K562 (cell line): ENCODE results near the gene MADCAM1. TPM values are rescaled to one million over a fixed set of nuclear protein-coding genes. Genes with fewer than 3 reads are reported as not detected.

Experiments used
- ARHGAP35 ChIP-seq: fragments of 450-650 bp; IDR thresholded peaks from 2 replicates; pipeline ENCODE4 v1.6.1; 2018; ENCODE audit not compliant: partially characterized antibody
- ATF4 ChIP-seq: fragments of 450-650 bp; formaldehyde crosslinking; IDR thresholded peaks from 2 replicates; pipeline ENCODE4 v1.4.0; 2022; ENCODE audit warnings: mild to moderate bottlenecking, moderate library complexity
- DDX20 ChIP-seq: fragments of 450-650 bp; IDR thresholded peaks from 2 replicates; pipeline ENCODE4 v1.6.1; 2016; ENCODE audit warnings: missing genetic modification characterization, low read depth, mild to moderate bottlenecking, missing compliant biosample characterization, moderate library complexity
- HNRNPK ChIP-seq: fragments of 200-400 bp; formaldehyde crosslinking; IDR thresholded peaks from one replicate; pipeline ENCODE4 v1.6.1; 2018; ENCODE audit warnings: mild to moderate bottlenecking, low read depth, low read length; ENCODE audit not compliant: poor library complexity, severe bottlenecking
- HNRNPUL1 ChIP-seq: fragments of 200-400 bp; formaldehyde crosslinking; IDR thresholded peaks from 2 replicates; pipeline ENCODE4 v1.6.1; 2017; ENCODE audit warnings: low read length
- KLF1 ChIP-seq: fragments of 450-650 bp; IDR thresholded peaks from 2 replicates; pipeline ENCODE4 v1.6.1; 2016; ENCODE audit warnings: missing genetic modification characterization, missing compliant biosample characterization
- MTA3 ChIP-seq: fragments of 450-650 bp; formaldehyde crosslinking; IDR thresholded peaks from 2 replicates; pipeline ENCODE4 v1.6.1; 2017; ENCODE audit warnings: mild to moderate bottlenecking, borderline replicate concordance
- NCOA1 ChIP-seq: fragments of 450-650 bp; IDR thresholded peaks from 2 replicates; pipeline ENCODE4 v1.6.1; 2016; ENCODE audit warnings: low read depth
- NCOR1 ChIP-seq: fragments of 450-650 bp; IDR thresholded peaks from 2 replicates; pipeline ENCODE4 v1.6.1; 2016; ENCODE audit warnings: mild to moderate bottlenecking, moderate library complexity
- POLR2B ChIP-seq: fragments of 450-650 bp; IDR thresholded peaks from 2 replicates; pipeline ENCODE4 v1.6.1; 2018; ENCODE audit warnings: low read depth; ENCODE audit not compliant: partially characterized antibody
- SP1 ChIP-seq: sonication (generic); formaldehyde crosslinking; IDR thresholded peaks from 2 replicates; pipeline ENCODE4 v1.8.1; 2022; ENCODE audit warnings: mild to moderate bottlenecking, missing genetic modification reagents
- ZNF41 ChIP-seq: fragments of 250-450 bp; sonication (Bioruptor Pico); conservative IDR thresholded peaks from 2 replicates; pipeline ENCODE4 v1.4.0; 2020; ENCODE audit warnings: mild to moderate bottlenecking
- polyA plus RNA-seq, 8 experiments: library from polyadenylated mRNA; depleted of rRNA in 4 of 8; stranded (reverse) in 5 of 8; unstranded in 3 of 8; fragments of >200 nt; fragmentation: Nextera tagmentation in 2 of 8; fragmentation: Illumina TruSeq in 1 of 8; extraction: Ambion mirVana in 2 of 8; extraction: Trizol in 1 of 8; gene quantifications; 2 replicates each; pipeline versions ENCODE4 v1.2.1 to v1.2.3, GENCODE V29; 2011 to 2014; ENCODE audit warnings: inconsistent platforms in 1 of 8, missing spikeins in 1 of 8
- total RNA-seq, 7 experiments: library from RNA; depleted of rRNA in 6 of 7; stranded (reverse); fragments of >200 nt in 6 of 7; fragmentation: Illumina TruSeq in 2 of 7; extraction: Trizol in 2 of 7; gene quantifications; 2 replicates each; pipeline versions ENCODE4 v1.2.1 to v1.2.3, GENCODE V29; 2011 to 2021; ENCODE audit warnings: low replicate concordance in 1 of 7
- TF ChIP-seq, protein P1 (sequence below): fragments of 450-650 bp; IDR thresholded peaks from 2 replicates; pipeline ENCODE4 v1.6.1; 2016; ENCODE audit warnings: mild to moderate bottlenecking, moderate library complexity
- TF ChIP-seq, protein P2 (sequence below): fragments of 450-650 bp; formaldehyde crosslinking; IDR thresholded peaks from 2 replicates; pipeline ENCODE4 v1.4.0; 2022; ENCODE audit warnings: missing genetic modification characterization

MADCAM1 gene
- total and polyA plus RNA-seq, 9 of the 15 experiments (the other 6 are each of a cell fraction or from before 2014, with no cell fraction given) = 0.09 to 0.36 (median 0.09) TPM; not detected in 6

- TF ChIP-seq, protein P1, sequence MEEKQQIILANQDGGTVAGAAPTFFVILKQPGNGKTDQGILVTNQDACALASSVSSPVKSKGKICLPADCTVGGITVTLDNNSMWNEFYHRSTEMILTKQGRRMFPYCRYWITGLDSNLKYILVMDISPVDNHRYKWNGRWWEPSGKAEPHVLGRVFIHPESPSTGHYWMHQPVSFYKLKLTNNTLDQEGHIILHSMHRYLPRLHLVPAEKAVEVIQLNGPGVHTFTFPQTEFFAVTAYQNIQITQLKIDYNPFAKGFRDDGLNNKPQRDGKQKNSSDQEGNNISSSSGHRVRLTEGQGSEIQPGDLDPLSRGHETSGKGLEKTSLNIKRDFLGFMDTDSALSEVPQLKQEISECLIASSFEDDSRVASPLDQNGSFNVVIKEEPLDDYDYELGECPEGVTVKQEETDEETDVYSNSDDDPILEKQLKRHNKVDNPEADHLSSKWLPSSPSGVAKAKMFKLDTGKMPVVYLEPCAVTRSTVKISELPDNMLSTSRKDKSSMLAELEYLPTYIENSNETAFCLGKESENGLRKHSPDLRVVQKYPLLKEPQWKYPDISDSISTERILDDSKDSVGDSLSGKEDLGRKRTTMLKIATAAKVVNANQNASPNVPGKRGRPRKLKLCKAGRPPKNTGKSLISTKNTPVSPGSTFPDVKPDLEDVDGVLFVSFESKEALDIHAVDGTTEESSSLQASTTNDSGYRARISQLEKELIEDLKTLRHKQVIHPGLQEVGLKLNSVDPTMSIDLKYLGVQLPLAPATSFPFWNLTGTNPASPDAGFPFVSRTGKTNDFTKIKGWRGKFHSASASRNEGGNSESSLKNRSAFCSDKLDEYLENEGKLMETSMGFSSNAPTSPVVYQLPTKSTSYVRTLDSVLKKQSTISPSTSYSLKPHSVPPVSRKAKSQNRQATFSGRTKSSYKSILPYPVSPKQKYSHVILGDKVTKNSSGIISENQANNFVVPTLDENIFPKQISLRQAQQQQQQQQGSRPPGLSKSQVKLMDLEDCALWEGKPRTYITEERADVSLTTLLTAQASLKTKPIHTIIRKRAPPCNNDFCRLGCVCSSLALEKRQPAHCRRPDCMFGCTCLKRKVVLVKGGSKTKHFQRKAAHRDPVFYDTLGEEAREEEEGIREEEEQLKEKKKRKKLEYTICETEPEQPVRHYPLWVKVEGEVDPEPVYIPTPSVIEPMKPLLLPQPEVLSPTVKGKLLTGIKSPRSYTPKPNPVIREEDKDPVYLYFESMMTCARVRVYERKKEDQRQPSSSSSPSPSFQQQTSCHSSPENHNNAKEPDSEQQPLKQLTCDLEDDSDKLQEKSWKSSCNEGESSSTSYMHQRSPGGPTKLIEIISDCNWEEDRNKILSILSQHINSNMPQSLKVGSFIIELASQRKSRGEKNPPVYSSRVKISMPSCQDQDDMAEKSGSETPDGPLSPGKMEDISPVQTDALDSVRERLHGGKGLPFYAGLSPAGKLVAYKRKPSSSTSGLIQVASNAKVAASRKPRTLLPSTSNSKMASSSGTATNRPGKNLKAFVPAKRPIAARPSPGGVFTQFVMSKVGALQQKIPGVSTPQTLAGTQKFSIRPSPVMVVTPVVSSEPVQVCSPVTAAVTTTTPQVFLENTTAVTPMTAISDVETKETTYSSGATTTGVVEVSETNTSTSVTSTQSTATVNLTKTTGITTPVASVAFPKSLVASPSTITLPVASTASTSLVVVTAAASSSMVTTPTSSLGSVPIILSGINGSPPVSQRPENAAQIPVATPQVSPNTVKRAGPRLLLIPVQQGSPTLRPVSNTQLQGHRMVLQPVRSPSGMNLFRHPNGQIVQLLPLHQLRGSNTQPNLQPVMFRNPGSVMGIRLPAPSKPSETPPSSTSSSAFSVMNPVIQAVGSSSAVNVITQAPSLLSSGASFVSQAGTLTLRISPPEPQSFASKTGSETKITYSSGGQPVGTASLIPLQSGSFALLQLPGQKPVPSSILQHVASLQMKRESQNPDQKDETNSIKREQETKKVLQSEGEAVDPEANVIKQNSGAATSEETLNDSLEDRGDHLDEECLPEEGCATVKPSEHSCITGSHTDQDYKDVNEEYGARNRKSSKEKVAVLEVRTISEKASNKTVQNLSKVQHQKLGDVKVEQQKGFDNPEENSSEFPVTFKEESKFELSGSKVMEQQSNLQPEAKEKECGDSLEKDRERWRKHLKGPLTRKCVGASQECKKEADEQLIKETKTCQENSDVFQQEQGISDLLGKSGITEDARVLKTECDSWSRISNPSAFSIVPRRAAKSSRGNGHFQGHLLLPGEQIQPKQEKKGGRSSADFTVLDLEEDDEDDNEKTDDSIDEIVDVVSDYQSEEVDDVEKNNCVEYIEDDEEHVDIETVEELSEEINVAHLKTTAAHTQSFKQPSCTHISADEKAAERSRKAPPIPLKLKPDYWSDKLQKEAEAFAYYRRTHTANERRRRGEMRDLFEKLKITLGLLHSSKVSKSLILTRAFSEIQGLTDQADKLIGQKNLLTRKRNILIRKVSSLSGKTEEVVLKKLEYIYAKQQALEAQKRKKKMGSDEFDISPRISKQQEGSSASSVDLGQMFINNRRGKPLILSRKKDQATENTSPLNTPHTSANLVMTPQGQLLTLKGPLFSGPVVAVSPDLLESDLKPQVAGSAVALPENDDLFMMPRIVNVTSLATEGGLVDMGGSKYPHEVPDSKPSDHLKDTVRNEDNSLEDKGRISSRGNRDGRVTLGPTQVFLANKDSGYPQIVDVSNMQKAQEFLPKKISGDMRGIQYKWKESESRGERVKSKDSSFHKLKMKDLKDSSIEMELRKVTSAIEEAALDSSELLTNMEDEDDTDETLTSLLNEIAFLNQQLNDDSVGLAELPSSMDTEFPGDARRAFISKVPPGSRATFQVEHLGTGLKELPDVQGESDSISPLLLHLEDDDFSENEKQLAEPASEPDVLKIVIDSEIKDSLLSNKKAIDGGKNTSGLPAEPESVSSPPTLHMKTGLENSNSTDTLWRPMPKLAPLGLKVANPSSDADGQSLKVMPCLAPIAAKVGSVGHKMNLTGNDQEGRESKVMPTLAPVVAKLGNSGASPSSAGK = no peak
- TF ChIP-seq ARHGAP35 (no peak), KLF1 (tag) (no peak), DDX20 (0 out of 2 replicates have a peak, but pooled peaks have one; percentile 45), NCOA1 (no peak), ZNF41 (no peak), HNRNPUL1 (no peak), MTA3 (no peak; the same call in 1 of the 2 replicates), NCOR1 (no peak), HNRNPK (no peak), SP1 (CRISPR knock-in tag) (no peak; the same call in 1 of the 2 replicates), ATF4 (CRISPR knock-in tag) (no peak; the same call in 1 of the 2 replicates), POLR2B (peak; percentile 72)
- TF ChIP-seq, protein P2, sequence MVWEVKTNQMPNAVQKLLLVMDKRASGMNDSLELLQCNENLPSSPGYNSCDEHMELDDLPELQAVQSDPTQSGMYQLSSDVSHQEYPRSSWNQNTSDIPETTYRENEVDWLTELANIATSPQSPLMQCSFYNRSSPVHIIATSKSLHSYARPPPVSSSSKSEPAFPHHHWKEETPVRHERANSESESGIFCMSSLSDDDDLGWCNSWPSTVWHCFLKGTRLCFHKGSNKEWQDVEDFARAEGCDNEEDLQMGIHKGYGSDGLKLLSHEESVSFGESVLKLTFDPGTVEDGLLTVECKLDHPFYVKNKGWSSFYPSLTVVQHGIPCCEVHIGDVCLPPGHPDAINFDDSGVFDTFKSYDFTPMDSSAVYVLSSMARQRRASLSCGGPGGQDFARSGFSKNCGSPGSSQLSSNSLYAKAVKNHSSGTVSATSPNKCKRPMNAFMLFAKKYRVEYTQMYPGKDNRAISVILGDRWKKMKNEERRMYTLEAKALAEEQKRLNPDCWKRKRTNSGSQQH (CRISPR knock-in tag) = no peak
Measured at GRCh38 chr19:507286-508203, 11.3 kb downstream of the MADCAM1 start, which contains the start of gene TPGS1 (continued).
